RWPE2 (cell line): ENCODE data around the gene HNRNPF.

Source experiments
- ATAC-seq: fragments of 200-7000 bp; cut with Tn5 transposase; 3 replicates; pipeline ENCODE4 v1.9.1; 2021; ENCODE audit warnings: low read depth
- DNase-seq: peaks from one replicate; pipeline ENCODE4 v3.0.0-alpha.2; 2020; ENCODE audit warnings: low spot score
- H3K27ac ChIP-seq: fragments of 450-650 bp; 2 replicates; pipeline ENCODE4 v1.5.1; 2017; ENCODE audit warnings: mild to moderate bottlenecking; ENCODE audit not compliant: poor library complexity, severe bottlenecking
- H3K27me3 ChIP-seq: fragments of 250-450 bp; sonication (Bioruptor Pico); 2 replicates; pipeline ENCODE4 v1.5.1; 2021; ENCODE audit warnings: mild to moderate bottlenecking, moderate library complexity; ENCODE audit not compliant: insufficient read depth, poor library complexity, severe bottlenecking
- H3K36me3 ChIP-seq: fragments of 250-450 bp; sonication (Bioruptor Pico); 2 replicates; pipeline ENCODE4 v1.5.1; 2020; ENCODE audit warnings: low read depth, mild to moderate bottlenecking, moderate library complexity
- H3K4me1 ChIP-seq: fragments of 250-450 bp; sonication (Bioruptor Pico); 2 replicates; pipeline ENCODE4 v1.5.1; 2021; ENCODE audit warnings: mild to moderate bottlenecking, moderate library complexity; ENCODE audit not compliant: insufficient read depth, poor library complexity, severe bottlenecking
- H3K4me3 ChIP-seq: fragments of 250-450 bp; sonication (Bioruptor Pico); 2 replicates; pipeline ENCODE4 v1.5.1; 2021; ENCODE audit warnings: mild to moderate bottlenecking, moderate library complexity; ENCODE audit not compliant: severe bottlenecking
- H3K9me3 ChIP-seq: fragments of 250-450 bp; sonication (Bioruptor Pico); 2 replicates; pipeline ENCODE4 v1.5.1; 2021; ENCODE audit warnings: mild to moderate bottlenecking, moderate library complexity; ENCODE audit not compliant: severe bottlenecking
- CTCF ChIP-seq: fragments of 450-650 bp; IDR thresholded peaks from one replicate; pipeline ENCODE4 v1.5.1; 2017; ENCODE audit warnings: mild to moderate bottlenecking, moderate library complexity; ENCODE audit not compliant: poor library complexity, severe bottlenecking

HNRNPF gene

GRCh38 chr10:43440463-43441134 lies 31.6 kb upstream of the HNRNPF start:
- no peak for ATAC-seq
- Histone ChIP-seq H3K4me1 (peaks cover 5% of the 10 kb centered on the region), H3K27ac (no peak overlapping the region), H3K27me3 (no peaks in the 10 kb centered on the region), H3K9me3 (no peaks in the 10 kb centered on the region), H3K36me3 (no peaks in the 10 kb centered on the region), H3K4me3 (no peak overlapping the region)
- DNase-seq = no peak
- TF ChIP-seq CTCF = no peak

- H3K9me3 ChIP-seq = no peaks in the 10 kb centered on the region
- H3K27me3 ChIP-seq = no peaks in the 10 kb centered on the region
- TF ChIP-seq CTCF = no peak
- no peaks in the 10 kb centered on the region for H3K36me3 ChIP-seq
- peak overlapping the region; percentile 73 for H3K27ac ChIP-seq
- peak overlapping the region; percentile 73 for H3K4me3 ChIP-seq
- no peak for ATAC-seq
- peaks cover 8% of the 10 kb centered on the region for H3K4me1 ChIP-seq
- DNase-seq = no peak
These were observed 28.3 kb upstream of the HNRNPF start for GRCh38 chr10:43437141-43437870.

- ATAC-seq = peak; percentile 95
- H3K4me3 ChIP-seq = peak within 1 kb of the TSS; percentile 73
- H3K27me3 ChIP-seq = no peaks in the 10 kb centered on the region
- peak; percentile 25 for TF ChIP-seq CTCF
- DNase-seq = peak; percentile 77
- H3K9me3 ChIP-seq = no peaks in the 10 kb centered on the region
- no peaks in the 10 kb centered on the region for H3K36me3 ChIP-seq
- peak within 1 kb of the TSS; percentile 73 for H3K27ac ChIP-seq
- H3K4me1 ChIP-seq = peaks cover 8% of the 10 kb centered on the region
These were observed 27.5 kb upstream of the HNRNPF start, which contains the start of gene ZNF487 for GRCh38 chr10:43436291-43437140. TSS of gene ZNF487 (plus strand) at chr10:43437111. CDS start at chr10:43475814, 38,703 bp downstream.

GRCh38 chr10:43430926-43431663 lies 22.1 kb upstream of the HNRNPF start:
- Histone ChIP-seq H3K36me3 (no peaks in the 10 kb centered on the region), H3K27me3 (no peaks in the 10 kb centered on the region), H3K27ac (no peak overlapping the region), H3K9me3 (no peaks in the 10 kb centered on the region), H3K4me3 (no peak overlapping the region), H3K4me1 (peaks cover 3% of the 10 kb centered on the region)
- no peak for DNase-seq
- TF ChIP-seq CTCF = no peak
- no peak for ATAC-seq
